Spleen (tissue), 11 donors: ENCODE data around the gene NHSL1. TPM values are rescaled to one million over a fixed set of nuclear protein-coding genes. Genes with fewer than 3 reads are reported as not detected.

Experiments
- DNase-seq: peaks from one replicate; pipeline ENCODE4 v3.0.0-alpha.2; 2020
- H3K27ac ChIP-seq, 8 donors: fragments of 200-600 bp; sonication (generic) in 7 of 8; 1 replicate in 4 of 8; 2 replicates in 4 of 8; pipeline versions ENCODE4 v1.5.0 to v1.8.0; 2016 to 2021; ENCODE audit warnings: inconsistent platforms in 4 of 8, mild to moderate bottlenecking in 4 of 8, moderate library complexity in 1 of 8
- H3K27me3 ChIP-seq, 7 donors: fragments of 200-600 bp; sonication (generic) in 6 of 7; replicated peaks in 1 of 7; 1 replicate in 4 of 7; 2 replicates in 3 of 7; pipeline versions ENCODE4 v1.5.0 to v1.8.0; 2016 to 2021; ENCODE audit warnings: inconsistent platforms in 3 of 7, mild to moderate bottlenecking in 1 of 7
- H3K36me3 ChIP-seq, 6 donors: fragments of 200-600 bp; sonication (generic) in 5 of 6; 1 replicate in 4 of 6; 2 replicates in 2 of 6; pipeline versions ENCODE4 v1.5.0 to v1.8.0; 2016 to 2021; ENCODE audit warnings: inconsistent platforms in 2 of 6
- H3K4me1 ChIP-seq, 6 donors: fragments of 200-600 bp; sonication (generic) in 5 of 6; 1 replicate in 3 of 6; 2 replicates in 3 of 6; pipeline versions ENCODE4 v1.5.0 to v1.8.0; 2016 to 2021; ENCODE audit warnings: inconsistent platforms in 3 of 6
- H3K4me3 ChIP-seq, 8 donors: fragments of 200-600 bp; sonication (generic) in 7 of 8; 1 replicate in 4 of 8; 2 replicates in 4 of 8; pipeline versions ENCODE4 v1.5.0 to v1.8.0; 2016 to 2021; ENCODE audit warnings: inconsistent platforms in 4 of 8, mild to moderate bottlenecking in 4 of 8, moderate library complexity in 2 of 8
- H3K9me3 ChIP-seq, 8 donors: fragments of 200-600 bp; sonication (generic) in 7 of 8; 1 replicate in 4 of 8; 2 replicates in 4 of 8; pipeline versions ENCODE4 v1.5.0 to v1.8.0; 2016 to 2021; ENCODE audit warnings: inconsistent platforms in 4 of 8
- CTCF ChIP-seq, 11 experiments: fragments of 200-600 bp in 7 of 11; fragments of 450-650 bp in 4 of 11; sonication (generic) in 4 of 11; IDR thresholded peaks in 8 of 11; conservative IDR thresholded peaks in 3 of 11; 1 replicate in 7 of 11; 2 replicates in 4 of 11; pipeline versions ENCODE4 v1.4.0 to v1.8.0; 2016 to 2021; ENCODE audit warnings: antibody characterized with exemption in 11 of 11, inconsistent platforms in 4 of 11, mild to moderate bottlenecking in 1 of 11
- POLR2A ChIP-seq, 3 donors: fragments of 450-650 bp; IDR thresholded peaks; one replicate each; pipeline ENCODE4 v1.5.1; 2017; ENCODE audit warnings: antibody characterized with exemption in 3 of 3, mild to moderate bottlenecking in 1 of 3
- POLR2AphosphoS5 ChIP-seq, 3 donors: sonication (generic); formaldehyde crosslinking; IDR thresholded peaks; one replicate each; pipeline ENCODE4 v1.5.1; 2017; ENCODE audit warnings: antibody characterized with exemption in 3 of 3
- WGBS, 5 donors: extraction: QIAGEN DNeasy Blood & Tissue Kit in 3 of 5; methylation state at CpG; one replicate each; pipeline versions ENCODE4 v1.1.5 to v1.1.7; 2013 to 2018; 5-methylcytosine and 5-hydroxymethylcytosine counted together
- intact Hi-C: fragments of 100-400 bp; cut with DNase I; formaldehyde crosslinking; loops from one replicate; pipeline ENCODE4 v1.15.0; 2023; ENCODE audit warnings: low total_unique reads
- polyA plus RNA-seq, 3 donors: library from polyadenylated mRNA; stranded (reverse); fragments of 200-250 nt; gene quantifications; one replicate each; pipeline ENCODE4 v1.2.1, GENCODE V29; 2013
- total RNA-seq, 7 donors: library from RNA; depleted of rRNA in 3 of 7; stranded (reverse); fragments of >200 nt in 3 of 7; fragmentation: NEBNext Ultra II Directional in 4 of 7; extraction: Animal tissue kit (Norgen Biotek cat#: 25700) in 4 of 7; gene quantifications; one replicate each; pipeline versions ENCODE4 v1.1.0 to v1.2.1, GENCODE V29; 2016 to 2021
- donor health status: healthy with polysubstance abuse.
- donor health status: DM: no; HTN: no; CAD: no; lungs with moderate emphysema.
- donor health status: DM: no; HTN: no; CAD: no.
- donor health status: Bipolar disorder and iron deficiency.
- donor health status: healthy.
- donor health status: DM: no; HTN: no; CAD: no.
- donor health status: DM: yes; HTN: yes; CAD: no.

The NHSL1 gene
- total and polyA plus RNA-seq, 10 donors: 0.39 to 14.0 (median 6.7) TPM

GRCh38 chr6:138387577-138388368, 111.5 kb downstream of the NHSL1 start:
- intact Hi-C loops: no loop called here
- Histone ChIP-seq H3K4me3 (no peak overlapping the region), H3K36me3 (no peaks in the 10 kb centered on the region), H3K27me3 (peaks cover 0 to 11% (median 0%) of the 10 kb centered on the region in 7 donors), H3K9me3 (no peaks in the 10 kb centered on the region), H3K27ac (no peak overlapping the region), H3K4me1 (no peaks in the 10 kb centered on the region)
- WGBS, 5 donors: 90 to 96% (median 93%) methylated on average over 8 of the region's 8 CpGs
- DNase-seq: no peak
- no peak for TF ChIP-seq CTCF (IDR thresholded peaks at IDR 0.05 in 8 of 11, conservative IDR thresholded peaks at IDR 0.05 in 3 of 11)
- TF ChIP-seq POLR2A (IDR thresholded peaks at IDR 0.05): no peak
- no peak for TF ChIP-seq POLR2AphosphoS5 (IDR thresholded peaks at IDR 0.05)

- no peak for DNase-seq
- Histone ChIP-seq H3K27ac (no peak overlapping the region), H3K9me3 (no peaks in the 10 kb centered on the region), H3K36me3 (no peaks in the 10 kb centered on the region), H3K4me3 (no peak overlapping the region), H3K27me3 (peaks cover 0 to 11% (median 0%) of the 10 kb centered on the region in 7 donors), H3K4me1 (no peaks in the 10 kb centered on the region)
- TF ChIP-seq POLR2AphosphoS5 (IDR thresholded peaks at IDR 0.05) (no peak), POLR2A (IDR thresholded peaks at IDR 0.05) (no peak), CTCF (IDR thresholded peaks at IDR 0.05 in 8 of 11, conservative IDR thresholded peaks at IDR 0.05 in 3 of 11) (no peak)
- 90 to 98% (median 95%) methylated on average over 3 of the region's 3 CpGs for WGBS, 5 donors
- intact Hi-C loops: no loop called here
These were observed 112.4 kb downstream of the NHSL1 start for GRCh38 chr6:138386897-138387296.

GRCh38 chr6:138383776-138384175, 115.5 kb downstream of the NHSL1 start:
- intact Hi-C loops: no loop called here
- 77 to 85% (median 80%) methylated on average over 3 of the region's 3 CpGs for WGBS, 5 donors
- Histone ChIP-seq H3K4me3 (no peak overlapping the region), H3K27me3 (peaks cover 0 to 4% (median 0%) of the 10 kb centered on the region in 7 donors), H3K36me3 (no peaks in the 10 kb centered on the region), H3K27ac (no peak overlapping the region), H3K4me1 (no peaks in the 10 kb centered on the region), H3K9me3 (no peaks in the 10 kb centered on the region)
- TF ChIP-seq CTCF (IDR thresholded peaks at IDR 0.05 in 8 of 11, conservative IDR thresholded peaks at IDR 0.05 in 3 of 11) (no peak), POLR2A (IDR thresholded peaks at IDR 0.05) (no peak), POLR2AphosphoS5 (IDR thresholded peaks at IDR 0.05) (no peak)
- DNase-seq: no peak

GRCh38 chr6:138382498-138383265, 116.6 kb downstream of the NHSL1 start:
- Histone ChIP-seq H3K27me3 (no peaks in the 10 kb centered on the region), H3K4me3 (no peak overlapping the region), H3K4me1 (no peaks in the 10 kb centered on the region), H3K27ac (no peak overlapping the region), H3K36me3 (no peaks in the 10 kb centered on the region), H3K9me3 (no peaks in the 10 kb centered on the region)
- no peak for DNase-seq
- TF ChIP-seq POLR2AphosphoS5 (IDR thresholded peaks at IDR 0.05) (no peak), POLR2A (IDR thresholded peaks at IDR 0.05) (no peak), CTCF (IDR thresholded peaks at IDR 0.05 in 8 of 11, conservative IDR thresholded peaks at IDR 0.05 in 3 of 11) (no peak)
- intact Hi-C loops: no loop called here
- 64 to 80% (median 77%) methylated on average over 7 to 8 of the region's 8 CpGs for WGBS, 5 donors
